ENCODE data around the gene APH1B. TPM values are rescaled to one million over a fixed set of nuclear protein-coding genes. Genes with fewer than 3 reads are reported as not detected.

The APH1B gene
- total RNA-seq, 4 donors from 2014 or later: 20.0 to 35.9 (median 27.2) TPM

DNA sequence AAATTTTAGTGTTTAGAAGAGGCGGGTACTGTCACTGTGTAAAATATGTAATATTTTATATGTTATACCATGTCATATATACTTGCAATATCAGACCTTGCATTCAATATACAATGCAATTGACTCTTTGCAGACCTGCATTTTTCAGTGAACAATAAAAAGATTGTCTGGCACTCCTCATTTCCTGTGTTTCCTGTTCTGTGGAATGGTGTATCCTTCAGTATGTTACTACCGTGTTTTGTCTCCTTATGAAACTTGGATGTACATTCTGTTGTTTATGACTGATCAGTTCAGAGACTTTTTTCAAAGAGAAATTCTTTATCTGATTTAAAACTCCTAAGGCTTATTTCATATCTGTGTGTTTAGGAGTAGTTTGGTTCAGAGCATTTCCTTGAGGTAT, 31.5 kb downstream of the APH1B start:
- Histone ChIP-seq H3K27me3 (no peaks in the 10 kb centered on the region), H3K4me3 (no peak overlapping the region), H3K4me1 (no peaks in the 10 kb centered on the region), H3K36me3 (no peaks in the 10 kb centered on the region), H3K27ac (no peak overlapping the region), H3K9me3 (no peaks in the 10 kb centered on the region)
- no peak for TF ChIP-seq POLR2A (IDR thresholded peaks at IDR 0.05)
- TF ChIP-seq, protein P1, sequence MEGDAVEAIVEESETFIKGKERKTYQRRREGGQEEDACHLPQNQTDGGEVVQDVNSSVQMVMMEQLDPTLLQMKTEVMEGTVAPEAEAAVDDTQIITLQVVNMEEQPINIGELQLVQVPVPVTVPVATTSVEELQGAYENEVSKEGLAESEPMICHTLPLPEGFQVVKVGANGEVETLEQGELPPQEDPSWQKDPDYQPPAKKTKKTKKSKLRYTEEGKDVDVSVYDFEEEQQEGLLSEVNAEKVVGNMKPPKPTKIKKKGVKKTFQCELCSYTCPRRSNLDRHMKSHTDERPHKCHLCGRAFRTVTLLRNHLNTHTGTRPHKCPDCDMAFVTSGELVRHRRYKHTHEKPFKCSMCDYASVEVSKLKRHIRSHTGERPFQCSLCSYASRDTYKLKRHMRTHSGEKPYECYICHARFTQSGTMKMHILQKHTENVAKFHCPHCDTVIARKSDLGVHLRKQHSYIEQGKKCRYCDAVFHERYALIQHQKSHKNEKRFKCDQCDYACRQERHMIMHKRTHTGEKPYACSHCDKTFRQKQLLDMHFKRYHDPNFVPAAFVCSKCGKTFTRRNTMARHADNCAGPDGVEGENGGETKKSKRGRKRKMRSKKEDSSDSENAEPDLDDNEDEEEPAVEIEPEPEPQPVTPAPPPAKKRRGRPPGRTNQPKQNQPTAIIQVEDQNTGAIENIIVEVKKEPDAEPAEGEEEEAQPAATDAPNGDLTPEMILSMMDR (IDR thresholded peaks at IDR 0.05): no peak
- no peak for DNase-seq
- intact Hi-C loops (cut with DNase I; ENCODE audit: low total_unique reads): no loop called here

DNA sequence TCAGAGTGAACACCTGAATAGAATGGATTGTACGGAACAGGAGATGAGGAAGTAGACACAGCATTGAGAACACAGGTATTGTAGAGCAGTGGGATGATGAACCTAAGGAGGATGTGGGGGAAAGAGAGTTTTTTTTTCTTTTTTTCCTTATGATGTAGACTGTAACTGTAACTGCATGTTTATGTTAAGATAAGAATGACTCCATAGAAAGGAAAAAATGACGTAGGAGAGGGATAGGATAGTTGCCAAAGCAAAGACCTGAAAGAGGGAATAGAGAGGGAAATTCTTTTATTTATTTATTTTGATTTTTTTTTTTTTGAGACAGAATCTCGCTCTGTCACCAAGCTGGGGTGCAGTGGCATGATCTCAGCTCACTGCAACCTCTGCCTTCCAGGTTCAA, 33.2 kb downstream of the APH1B start:
- Histone ChIP-seq H3K9me3 (no peaks in the 10 kb centered on the region), H3K36me3 (no peaks in the 10 kb centered on the region), H3K4me1 (no peaks in the 10 kb centered on the region), H3K27ac (no peak overlapping the region), H3K4me3 (no peak overlapping the region), H3K27me3 (no peaks in the 10 kb centered on the region)
- no peak for DNase-seq
- intact Hi-C loops (cut with DNase I; ENCODE audit: low total_unique reads): no loop called here
- TF ChIP-seq, protein P1 (IDR thresholded peaks at IDR 0.05): no peak
- no peak for TF ChIP-seq POLR2A (IDR thresholded peaks at IDR 0.05)

DNA sequence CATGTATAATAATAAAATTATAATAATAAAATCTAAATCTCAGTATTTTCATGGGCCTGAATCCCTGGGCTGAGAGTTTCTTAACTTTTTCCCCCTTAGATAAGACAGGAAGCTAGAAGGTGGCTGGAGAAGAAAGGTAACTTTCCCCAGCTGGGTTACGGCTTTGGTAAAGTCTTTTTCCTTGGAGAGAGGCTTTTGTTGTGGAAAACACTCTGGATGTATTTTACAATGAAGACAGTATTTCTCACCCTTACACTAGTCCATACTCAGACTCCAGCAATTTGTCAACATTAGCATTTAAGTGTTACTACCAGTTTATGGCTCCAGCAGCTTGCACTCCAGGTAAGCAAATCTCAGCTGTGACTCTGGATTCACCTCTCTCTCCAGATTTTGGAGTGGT, 34.9 kb downstream of the APH1B start:
- TF ChIP-seq POLR2A (IDR thresholded peaks at IDR 0.05): no peak
- TF ChIP-seq, protein P1 (IDR thresholded peaks at IDR 0.05): no peak
- DNase-seq: no peak
- Histone ChIP-seq H3K36me3 (no peaks in the 10 kb centered on the region), H3K27ac (no peak overlapping the region), H3K27me3 (no peaks in the 10 kb centered on the region), H3K4me1 (no peaks in the 10 kb centered on the region), H3K9me3 (no peaks in the 10 kb centered on the region), H3K4me3 (no peak overlapping the region)
- intact Hi-C loops (cut with DNase I; ENCODE audit: low total_unique reads): no loop called here

DNA sequence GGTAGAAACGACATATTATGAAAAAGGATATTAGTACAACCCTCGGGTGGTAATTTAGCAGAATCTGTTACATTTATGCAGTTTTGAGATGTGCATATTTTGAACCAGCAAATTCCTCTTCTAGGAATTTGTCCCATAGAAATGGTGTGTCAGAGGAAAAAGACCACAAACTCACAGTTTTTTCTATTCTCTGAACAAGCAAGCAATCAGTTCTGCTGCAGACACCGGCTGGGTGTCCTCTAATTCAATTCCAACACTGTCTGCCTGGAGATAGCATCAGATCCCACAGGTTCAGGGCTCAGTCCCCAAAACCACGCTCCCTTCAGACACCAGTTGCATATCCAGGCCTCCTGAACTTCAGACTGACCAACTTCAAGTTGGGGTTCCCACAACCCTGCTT, 36.4 kb downstream of the APH1B start:
- H3K4me1 ChIP-seq: no peaks in the 10 kb centered on the region
- no peak overlapping the region for H3K4me3 ChIP-seq
- H3K27ac ChIP-seq: no peak overlapping the region
- no peaks in the 10 kb centered on the region for H3K36me3 ChIP-seq
- TF ChIP-seq POLR2A (IDR thresholded peaks at IDR 0.05): no peak
- TF ChIP-seq, protein P1 (IDR thresholded peaks at IDR 0.05): no peak
- DNase-seq: no peak
- intact Hi-C loops (cut with DNase I; ENCODE audit: low total_unique reads): no loop called here
- no peaks in the 10 kb centered on the region for H3K27me3 ChIP-seq
- H3K9me3 ChIP-seq: no peaks in the 10 kb centered on the region

DNA sequence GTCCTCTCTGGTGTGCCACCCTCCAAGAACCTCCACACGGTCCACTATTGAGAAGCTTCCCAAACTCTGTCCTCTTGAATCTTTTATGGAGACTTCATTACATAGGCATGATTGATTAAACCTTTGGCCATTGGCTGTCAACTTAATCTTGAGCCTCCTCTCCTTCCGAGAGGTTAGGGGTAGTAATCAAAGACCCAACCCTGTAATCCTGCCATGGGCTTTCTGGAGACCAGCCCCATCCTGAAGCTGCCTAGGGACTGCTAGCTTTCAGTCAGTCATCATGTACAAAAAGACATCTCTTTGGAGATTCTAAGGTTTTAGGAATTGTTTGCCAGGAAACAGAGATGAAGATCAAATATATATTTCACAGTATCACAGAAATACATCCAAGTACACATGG, 37.0 kb downstream of the APH1B start:
- Histone ChIP-seq H3K9me3 (no peaks in the 10 kb centered on the region), H3K36me3 (no peaks in the 10 kb centered on the region), H3K27me3 (no peaks in the 10 kb centered on the region), H3K4me1 (no peaks in the 10 kb centered on the region), H3K27ac (no peak overlapping the region), H3K4me3 (no peak overlapping the region)
- DNase-seq: no peak
- intact Hi-C loops (cut with DNase I; ENCODE audit: low total_unique reads): no loop called here
- TF ChIP-seq POLR2A (IDR thresholded peaks at IDR 0.05): no peak
- TF ChIP-seq, protein P1 (IDR thresholded peaks at IDR 0.05): no peak

Data from uterus (tissue), 4 donors.